AG09309 (cell line): ENCODE measurements around the gene TTLL12.

ENCODE experiments used
- DNase-seq: peaks from one replicate; pipeline ENCODE4 v3.0.0-alpha.2; 2010; ENCODE audit warnings: low read depth
- H3K4me3 ChIP-seq: 2 replicates; pipeline ENCODE4 v1.5.1; 2011; ENCODE audit warnings: mild to moderate bottlenecking, low read depth, low read length, moderate library complexity; ENCODE audit not compliant: control insufficient read depth
- TF ChIP-seq, protein P1 (sequence below): IDR thresholded peaks from 2 replicates; pipeline ENCODE4 v1.5.1; 2011; ENCODE audit warnings: mild to moderate bottlenecking, low read depth, low read length, inconsistent platforms; ENCODE audit not compliant: insufficient read depth, control insufficient read depth; ENCODE audit errors: missing control alignments

TTLL12 gene

GRCh38 chr22:43133401-43133800, 53.5 kb downstream of the TTLL12 start:
- TF ChIP-seq, protein P1, sequence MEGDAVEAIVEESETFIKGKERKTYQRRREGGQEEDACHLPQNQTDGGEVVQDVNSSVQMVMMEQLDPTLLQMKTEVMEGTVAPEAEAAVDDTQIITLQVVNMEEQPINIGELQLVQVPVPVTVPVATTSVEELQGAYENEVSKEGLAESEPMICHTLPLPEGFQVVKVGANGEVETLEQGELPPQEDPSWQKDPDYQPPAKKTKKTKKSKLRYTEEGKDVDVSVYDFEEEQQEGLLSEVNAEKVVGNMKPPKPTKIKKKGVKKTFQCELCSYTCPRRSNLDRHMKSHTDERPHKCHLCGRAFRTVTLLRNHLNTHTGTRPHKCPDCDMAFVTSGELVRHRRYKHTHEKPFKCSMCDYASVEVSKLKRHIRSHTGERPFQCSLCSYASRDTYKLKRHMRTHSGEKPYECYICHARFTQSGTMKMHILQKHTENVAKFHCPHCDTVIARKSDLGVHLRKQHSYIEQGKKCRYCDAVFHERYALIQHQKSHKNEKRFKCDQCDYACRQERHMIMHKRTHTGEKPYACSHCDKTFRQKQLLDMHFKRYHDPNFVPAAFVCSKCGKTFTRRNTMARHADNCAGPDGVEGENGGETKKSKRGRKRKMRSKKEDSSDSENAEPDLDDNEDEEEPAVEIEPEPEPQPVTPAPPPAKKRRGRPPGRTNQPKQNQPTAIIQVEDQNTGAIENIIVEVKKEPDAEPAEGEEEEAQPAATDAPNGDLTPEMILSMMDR = no peak
- no peak overlapping the region for H3K4me3 ChIP-seq
- DNase-seq = no peak

DNA sequence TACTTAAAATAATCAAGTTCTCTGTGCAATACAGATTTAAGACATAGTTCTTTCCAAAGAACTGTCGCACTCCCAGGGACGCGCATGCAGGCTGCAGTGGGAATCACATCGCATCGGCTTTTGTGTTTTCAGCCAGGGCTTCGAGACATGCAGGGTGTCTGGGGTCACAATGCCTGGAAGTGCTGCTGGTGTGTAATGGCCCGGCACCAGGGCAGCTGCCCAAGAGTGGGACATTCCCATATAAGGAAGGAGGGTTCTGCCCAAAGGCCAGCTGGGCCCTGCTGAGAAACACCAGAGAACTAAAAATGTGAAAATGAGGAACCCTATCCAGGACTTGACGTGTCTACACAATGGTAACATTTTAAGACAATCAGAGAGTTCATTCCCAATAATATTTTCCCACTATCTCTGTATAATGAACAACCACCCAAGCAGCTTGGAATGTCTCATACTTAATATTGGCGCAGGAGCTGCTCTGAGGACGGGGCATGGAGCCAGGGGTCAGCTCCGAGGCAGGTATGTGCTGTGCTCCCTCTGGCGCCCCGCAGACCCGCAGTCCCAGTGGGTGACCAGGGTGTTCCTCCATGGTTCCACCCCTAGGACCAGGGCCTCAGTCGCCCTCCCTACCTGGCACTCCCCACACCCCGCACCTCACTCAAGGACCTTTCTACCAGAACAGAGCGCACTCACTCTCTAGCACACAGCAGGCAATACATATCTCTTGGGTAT, 55.0 kb downstream of the TTLL12 start:
- DNase-seq = no peak
- H3K4me3 ChIP-seq = no peak overlapping the region
- TF ChIP-seq, protein P1 = no peak

- no peak for DNase-seq
- TF ChIP-seq, protein P1 = no peak
- H3K4me3 ChIP-seq = no peak overlapping the region
These were observed 57.2 kb downstream of the TTLL12 start for GRCh38 chr22:43129426-43130425.

DNA sequence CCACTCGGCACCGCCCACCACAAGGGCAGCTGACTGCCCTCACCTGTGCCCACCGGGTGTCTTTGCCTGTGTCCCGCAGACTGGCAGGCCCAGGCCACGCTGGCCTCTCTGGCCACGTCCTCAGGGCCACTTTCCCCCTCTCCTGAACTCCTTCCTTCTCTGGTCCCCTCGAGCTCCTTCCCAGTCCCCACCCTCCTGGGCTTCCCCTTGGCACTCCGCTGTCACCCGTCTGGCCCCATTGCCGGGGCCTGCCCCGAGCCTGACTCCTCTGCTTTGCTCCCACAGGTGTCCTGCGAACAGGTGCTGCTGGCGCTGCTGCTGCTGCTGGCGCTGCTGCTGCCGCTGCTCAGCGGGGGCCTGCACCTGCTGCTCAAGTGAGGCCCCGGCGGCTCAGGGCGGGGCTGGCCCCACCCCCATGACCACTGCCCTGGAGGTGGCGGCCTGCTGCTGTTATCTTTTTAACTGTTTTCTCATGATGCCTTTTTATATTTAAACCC, 58.0 kb downstream of the TTLL12 start:
- TF ChIP-seq, protein P1 = no peak
- DNase-seq = no peak
- H3K4me3 ChIP-seq = no peak overlapping the region

DNA sequence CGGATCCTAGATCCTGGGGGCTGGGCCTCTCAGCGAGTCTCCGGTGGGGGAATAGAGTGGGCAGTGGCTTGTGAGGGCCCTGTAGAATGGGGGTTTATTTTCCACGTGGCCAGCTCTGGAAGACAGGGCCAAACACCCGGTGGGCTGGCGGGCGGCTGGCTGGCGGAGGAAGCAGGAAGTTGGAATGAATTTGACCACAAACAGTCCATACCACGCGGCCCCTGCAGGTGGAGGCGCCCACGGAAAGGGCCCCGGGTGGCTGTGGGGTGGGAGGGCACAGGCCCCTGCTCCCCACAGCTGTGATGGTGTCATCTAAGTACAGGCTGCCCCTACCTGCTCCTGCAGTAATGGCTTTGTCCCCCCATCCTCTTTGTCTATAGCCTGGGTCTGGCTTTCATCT, 58.8 kb downstream of the TTLL12 start:
- TF ChIP-seq, protein P1 = no peak
- no peak overlapping the region for H3K4me3 ChIP-seq

GRCh38 chr22:43127166-43127908, 59.6 kb downstream of the TTLL12 start:
- no peak overlapping the region for H3K4me3 ChIP-seq
- DNase-seq = no peak
- TF ChIP-seq, protein P1 = no peak

More for the DNA sequence above, 58.8 kb downstream of the TTLL12 start:
- no peak for DNase-seq
